ENCODE data around the gene PCDHA12.
A peak's percentile ranks its signal among the peaks of the same experiment; 100 is the strongest.
"Not testable (repeated sequence)": the region's sequence is repeated elsewhere in the genome, so short reads cannot be mapped to it uniquely, and the experiment has no call there.

PCDHA12 gene

DNA sequence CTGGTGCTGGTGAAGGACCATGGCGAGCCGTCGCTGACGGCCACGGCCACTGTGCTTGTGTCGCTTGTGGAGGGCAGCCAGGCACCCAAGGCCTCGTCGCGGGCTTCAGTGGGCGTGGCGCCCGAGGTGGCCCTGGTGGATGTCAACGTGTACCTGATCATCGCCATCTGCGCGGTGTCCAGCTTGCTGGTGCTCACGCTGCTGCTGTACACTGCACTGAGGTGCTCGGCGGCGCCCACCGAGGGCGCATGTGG lies 17.2 kb upstream of the PCDHA12 start:
- no peak for DNase-seq (ENCODE audit: low read depth in 4 of 4, low spot score in 1 of 4)

DNA sequence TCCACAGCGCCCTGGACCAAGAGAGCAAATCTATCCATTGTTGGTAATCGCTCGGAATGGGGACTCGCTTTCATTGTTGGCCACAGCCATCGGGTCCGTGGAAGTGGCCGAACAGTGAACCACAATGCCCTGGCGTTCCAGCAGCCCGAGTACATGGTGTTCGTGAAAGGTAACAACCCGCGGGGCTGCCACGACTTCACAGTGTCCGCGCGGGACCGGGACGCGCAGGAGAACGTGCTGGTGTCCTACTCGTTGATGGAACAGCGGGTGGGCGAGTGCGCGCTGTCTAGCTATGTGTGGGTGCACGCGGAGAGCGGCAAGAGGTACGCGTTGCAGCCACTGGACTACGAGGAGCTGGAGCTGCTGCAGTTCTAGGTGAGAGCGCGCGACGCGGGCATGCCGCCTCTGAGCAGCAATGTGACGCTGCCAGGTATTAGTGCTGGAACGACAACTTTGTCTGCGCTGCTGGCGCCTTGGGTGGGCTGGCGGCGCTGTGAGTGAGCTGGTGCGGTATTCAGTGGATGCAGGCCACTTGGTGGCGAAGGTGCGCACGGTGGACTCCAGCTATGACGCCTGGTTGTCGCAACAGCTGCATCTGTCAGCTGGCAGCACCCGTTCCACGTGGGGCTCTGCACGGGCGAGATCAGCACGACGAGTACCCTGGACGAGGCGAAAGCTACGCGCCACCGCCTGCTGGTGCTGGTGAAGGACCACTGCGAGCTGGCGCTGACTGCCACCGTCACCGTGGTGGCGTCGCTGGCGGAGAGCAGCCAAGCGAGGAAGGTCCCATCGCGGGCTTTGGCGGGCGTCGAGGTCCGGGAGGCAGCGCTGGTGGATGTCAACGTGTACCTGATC lies 12.4 kb upstream of the PCDHA12 start:
- DNase-seq (ENCODE audit: low read depth in 4 of 4, low spot score in 1 of 4) = no peak

DNA sequence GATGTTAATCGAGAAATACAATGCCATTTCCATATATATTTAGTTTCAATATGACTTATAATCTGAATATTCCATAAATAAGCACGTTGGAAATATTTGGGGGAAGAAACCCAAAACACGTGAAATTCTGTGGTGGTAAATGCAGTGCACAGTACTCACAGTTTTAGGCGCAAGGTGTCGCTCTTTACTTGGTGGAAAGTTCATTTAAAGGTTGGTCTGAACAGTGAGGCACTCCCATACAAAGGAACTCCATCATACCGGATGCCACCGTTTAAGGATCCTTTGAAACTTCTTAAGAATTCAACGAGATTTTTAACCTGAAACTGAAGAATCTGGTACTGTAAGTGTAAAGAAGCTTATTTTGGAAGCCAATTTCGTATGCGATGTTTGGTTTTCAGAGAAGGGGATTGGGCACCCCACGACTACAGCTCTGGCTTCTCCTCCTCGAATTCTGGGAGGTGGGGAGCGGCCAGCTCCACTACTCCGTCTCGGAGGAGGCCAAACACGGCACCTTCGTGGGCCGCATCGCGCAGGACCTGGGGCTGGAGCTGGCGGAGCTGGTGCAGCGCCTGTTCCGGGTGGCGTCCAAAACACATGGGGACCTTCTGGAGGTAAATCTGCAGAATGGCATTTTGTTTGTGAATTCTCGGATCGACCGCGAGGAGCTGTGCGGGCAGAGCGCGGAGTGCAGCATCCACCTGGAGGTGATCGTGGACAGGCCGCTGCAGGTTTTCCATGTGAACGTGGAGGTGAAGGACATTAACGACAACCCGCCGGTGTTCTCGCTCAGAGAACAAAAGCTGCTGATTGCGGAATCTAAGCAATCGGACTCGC lies 6.2 kb upstream of the PCDHA12 start, which contains the start of gene PCDHA11:
PCDHA11 (plus strand) TSS at position 237 of the 834 bp plus-strand sequence; CDS start at position 384, 147 bp downstream.
- DNase-seq (ENCODE audit: low read depth in 4 of 4, low spot score in 1 of 4) = no peak

DNA sequence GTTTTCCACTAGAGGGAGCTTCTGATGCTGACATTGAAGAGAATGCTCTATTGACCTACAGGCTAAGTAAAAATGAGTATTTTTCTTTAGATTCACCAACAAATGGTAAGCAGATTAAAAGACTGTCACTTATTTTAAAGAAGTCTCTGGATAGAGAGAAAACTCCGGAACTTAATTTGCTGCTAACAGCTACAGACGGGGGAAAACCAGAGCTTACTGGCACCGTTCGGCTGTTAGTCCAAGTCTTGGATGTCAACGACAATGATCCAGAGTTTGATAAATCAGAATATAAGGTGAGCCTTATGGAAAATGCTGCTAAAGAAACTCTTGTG lies 5.6 kb upstream of the PCDHA12 start:
- no peak for DNase-seq (ENCODE audit: low read depth in 4 of 4, low spot score in 1 of 4)

DNA sequence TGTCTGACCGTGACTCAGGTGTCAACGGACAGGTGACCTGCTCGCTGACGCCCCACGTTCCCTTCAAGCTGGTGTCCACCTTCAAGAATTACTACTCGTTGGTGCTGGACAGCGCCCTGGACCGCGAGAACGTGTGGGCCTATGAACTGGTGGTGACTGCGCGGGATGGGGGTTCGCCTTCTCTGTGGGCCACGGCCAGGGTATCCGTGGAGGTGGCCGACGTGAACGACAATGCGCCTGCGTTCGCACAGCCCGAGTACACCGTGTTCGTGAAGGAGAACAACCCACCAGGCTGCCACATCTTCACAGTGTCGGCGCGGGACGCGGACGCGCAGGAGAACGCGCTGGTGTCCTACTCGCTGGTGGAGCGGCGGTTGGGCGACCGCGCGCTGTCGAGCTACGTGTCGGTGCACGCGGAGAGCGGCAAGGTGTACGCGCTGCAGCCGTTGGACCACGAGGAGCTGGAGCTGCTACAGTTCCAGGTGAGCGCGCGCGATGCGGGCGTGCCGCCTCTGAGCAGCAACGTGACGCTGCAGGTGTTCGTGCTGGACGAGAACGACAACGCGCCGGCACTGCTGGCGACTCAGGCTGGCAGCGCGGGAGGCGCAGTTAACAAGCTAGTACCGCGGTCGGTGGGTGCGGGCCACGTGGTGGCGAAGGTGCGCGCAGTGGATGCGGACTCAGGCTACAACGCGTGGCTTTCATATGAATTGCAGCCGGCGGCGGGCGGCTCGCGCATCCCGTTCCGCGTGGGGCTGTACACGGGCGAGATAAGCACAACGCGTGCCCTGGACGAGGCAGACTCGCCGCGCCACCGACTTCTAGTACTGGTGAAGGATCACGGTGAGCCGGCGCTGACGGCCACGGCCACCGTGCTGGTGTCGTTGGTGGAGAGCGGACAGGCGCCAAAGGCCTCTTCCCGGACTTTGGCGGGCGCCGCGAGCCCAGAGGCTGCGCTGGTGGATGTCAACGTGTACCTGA lies 4.6 kb upstream of the PCDHA12 start:
- DNase-seq (ENCODE audit: low read depth in 4 of 4, low spot score in 1 of 4) = no peak

DNA sequence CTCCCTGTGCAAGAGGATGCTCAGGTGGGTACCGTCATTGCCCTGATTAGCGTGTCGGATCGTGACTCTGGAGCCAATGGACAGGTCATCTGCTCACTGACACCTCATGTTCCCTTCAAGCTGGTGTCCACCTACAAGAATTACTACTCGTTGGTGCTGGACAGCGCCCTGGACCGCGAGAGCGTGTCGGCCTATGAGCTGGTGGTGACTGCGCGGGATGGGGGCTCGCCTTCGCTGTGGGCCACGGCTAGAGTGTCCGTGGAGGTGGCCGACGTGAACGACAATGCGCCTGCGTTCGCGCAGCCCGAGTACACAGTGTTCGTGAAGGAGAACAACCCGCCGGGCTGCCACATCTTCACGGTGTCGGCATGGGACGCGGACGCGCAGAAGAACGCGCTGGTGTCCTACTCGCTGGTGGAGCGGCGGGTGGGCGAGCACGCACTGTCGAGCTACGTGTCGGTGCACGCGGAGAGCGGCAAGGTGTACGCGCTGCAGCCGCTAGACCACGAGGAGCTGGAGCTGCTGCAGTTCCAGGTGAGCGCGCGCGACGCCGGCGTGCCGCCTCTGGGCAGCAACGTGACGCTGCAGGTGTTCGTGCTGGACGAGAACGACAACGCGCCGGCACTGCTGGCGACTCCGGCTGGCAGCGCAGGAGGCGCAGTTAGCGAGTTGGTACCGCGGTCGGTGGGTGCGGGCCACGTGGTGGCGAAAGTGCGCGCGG lies 1.6 kb downstream of the PCDHA12 start:
- DNase-seq (ENCODE audit: low read depth in 4 of 4, low spot score in 1 of 4) = not testable (repeated sequence)

DNA sequence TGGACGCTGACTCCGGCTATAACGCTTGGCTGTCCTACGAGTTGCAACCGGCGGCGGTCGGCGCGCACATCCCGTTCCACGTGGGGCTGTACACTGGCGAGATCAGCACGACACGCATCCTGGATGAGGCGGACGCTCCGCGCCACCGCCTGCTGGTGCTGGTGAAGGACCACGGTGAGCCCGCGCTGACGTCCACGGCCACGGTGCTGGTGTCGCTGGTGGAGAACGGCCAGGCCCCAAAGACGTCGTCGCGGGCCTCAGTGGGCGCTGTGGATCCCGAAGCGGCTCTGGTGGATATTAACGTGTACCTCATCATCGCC lies 2.1 kb downstream of the PCDHA12 start:
- no peak for DNase-seq (ENCODE audit: low read depth in 4 of 4, low spot score in 1 of 4)

DNA sequence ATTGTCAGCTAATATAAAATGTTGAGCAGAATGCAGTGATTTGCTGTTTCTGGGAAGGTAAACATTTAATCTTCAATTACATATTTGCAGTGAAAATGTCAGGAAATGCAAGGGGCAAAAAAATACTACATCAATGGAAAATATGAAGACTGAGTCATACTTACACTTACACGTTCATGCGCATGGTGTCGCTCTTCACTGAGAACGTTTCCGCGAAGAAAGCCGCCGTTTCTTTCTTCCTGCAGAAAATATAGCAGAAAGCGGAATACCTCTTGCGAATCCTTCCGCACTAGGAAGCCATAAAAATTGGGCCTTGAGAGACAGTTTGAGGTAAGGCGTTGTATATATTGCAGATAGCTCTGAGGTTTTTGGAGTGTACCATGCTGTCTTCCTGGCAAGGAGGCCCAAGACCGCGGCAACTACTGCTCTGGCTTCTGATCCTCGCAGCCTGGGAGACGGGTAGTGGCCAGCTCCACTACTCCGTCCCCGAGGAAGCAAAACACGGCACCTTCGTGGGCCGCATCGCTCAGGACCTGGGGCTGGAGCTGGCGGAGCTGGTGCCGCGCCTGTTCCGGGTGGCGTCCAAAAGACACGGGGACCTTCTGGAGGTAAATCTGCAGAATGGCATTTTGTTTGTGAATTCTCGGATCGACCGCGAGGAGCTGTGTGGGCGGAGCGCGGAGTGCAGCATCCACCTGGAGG lies 6.9 kb downstream of the PCDHA12 start, which contains the start of gene PCDHA13:
PCDHA13 (plus strand) TSS at position 236 of the 702 bp plus-strand sequence; CDS start at position 381, 145 bp downstream.
- DNase-seq (ENCODE audit: low read depth in 4 of 4, low spot score in 1 of 4) = no peak

DNA sequence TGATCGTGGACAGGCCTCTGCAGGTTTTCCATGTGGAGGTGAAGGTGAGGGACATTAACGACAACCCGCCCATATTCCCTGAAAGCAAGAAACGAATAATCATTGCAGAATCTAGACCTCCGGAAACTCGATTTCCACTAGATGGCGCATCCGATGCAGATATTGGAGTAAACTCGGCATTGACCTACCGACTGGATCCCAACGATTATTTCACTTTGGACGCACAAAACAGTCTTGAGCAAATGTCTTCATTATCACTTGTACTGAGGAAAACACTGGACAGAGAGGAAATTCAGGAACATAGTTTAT lies 7.4 kb downstream of the PCDHA12 start:
- DNase-seq (ENCODE audit: low read depth in 4 of 4, low spot score in 1 of 4) = no peak

DNA sequence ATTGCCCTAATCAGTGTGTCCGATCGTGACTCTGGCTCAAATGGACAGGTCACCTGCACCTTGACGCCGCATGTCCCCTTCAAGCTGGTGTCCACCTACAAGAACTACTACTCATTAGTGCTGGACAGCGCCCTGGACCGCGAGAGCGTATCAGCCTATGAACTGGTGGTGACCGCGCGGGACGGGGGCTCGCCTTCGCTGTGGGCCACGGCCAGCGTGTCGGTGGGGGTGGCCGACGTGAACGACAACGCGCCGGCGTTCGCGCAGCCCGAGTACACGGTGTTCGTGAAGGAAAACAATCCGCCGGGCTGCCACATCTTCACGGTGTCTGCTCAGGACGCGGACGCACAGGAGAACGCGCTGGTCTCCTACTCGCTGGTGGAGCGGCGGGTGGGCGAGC lies 8.3 kb downstream of the PCDHA12 start:
- DNase-seq (ENCODE audit: low read depth in 4 of 4, low spot score in 1 of 4) = no peak

DNA sequence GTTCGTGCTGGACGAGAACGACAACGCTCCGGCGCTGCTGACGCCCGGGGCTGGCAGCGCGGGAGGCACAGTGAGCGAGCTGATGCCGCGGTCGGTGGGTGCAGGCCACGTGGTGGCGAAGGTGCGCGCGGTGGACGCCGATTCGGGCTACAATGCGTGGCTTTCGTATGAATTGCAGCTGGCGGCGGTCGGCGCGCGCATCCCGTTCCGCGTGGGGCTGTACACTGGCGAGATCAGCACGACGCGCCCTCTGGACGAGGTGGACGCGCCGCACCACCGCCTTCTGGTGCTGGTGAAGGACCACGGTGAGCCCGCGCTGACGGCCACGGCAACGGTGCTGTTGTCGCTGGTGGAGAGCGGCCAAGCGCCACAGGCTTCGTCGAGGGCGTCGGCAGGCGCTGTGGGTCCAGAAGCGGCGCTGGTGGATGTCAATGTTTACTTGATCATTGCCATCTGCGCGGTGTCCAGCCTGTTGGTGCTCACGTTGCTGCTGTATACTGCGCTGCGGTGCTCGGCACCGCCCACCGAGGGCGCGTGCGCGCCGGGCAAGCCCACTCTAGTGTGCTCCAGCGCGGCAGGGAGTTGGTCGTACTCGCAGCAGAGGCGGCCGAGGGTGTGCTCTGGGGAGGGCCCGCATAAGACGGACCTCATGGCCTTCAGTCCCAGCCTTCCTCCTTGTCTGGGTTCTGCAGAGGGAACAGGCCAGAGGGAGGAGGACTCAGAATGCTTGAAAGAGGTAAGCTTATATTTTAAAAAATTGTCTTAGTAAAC lies 9.0 kb downstream of the PCDHA12 start:
- no peak for DNase-seq (ENCODE audit: low read depth in 4 of 4, low spot score in 1 of 4)

DNA sequence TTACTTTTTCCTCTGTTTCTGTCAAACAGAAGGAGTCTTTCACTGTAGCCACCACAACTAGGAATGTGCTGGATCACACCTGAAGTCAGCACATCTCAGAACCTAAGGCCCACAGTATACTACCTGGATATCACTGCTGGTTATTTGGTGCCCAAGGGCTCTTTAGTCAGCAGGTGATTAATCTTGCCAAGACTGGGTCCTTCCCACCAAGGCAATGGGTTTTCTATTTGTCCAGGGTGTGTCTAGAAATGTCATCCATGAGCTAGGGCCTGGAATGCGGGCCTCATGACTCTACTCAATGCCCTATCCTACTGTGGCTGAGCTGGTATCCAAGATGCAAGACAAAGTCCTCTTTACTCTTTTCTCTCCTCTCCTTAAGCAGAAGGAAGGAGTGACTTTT lies 41.2 kb downstream of the PCDHA12 start:
- DNase-seq (ENCODE audit: low read depth in 4 of 4, low spot score in 1 of 4) = no peak

DNA sequence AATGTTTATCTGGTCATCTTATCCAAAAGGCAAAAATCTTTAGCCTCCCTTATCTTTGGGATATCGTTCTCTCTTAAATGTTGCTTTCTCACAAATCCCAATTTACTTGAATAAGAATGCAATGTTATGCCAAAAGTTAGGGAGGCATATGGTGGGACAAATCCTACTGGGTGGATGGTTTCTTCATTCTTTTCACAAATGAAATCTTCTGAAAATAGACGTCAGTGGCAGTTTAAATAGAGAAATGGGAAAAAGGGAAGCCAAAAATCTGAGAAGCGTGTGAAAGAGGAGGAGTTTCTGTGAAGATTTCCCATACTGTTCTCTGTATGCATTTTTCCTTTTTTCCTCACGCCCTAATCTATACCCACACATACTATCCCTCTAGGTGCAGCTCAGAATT lies 48.5 kb downstream of the PCDHA12 start:
- DNase-seq (ENCODE audit: low read depth in 4 of 4, low spot score in 1 of 4) = no peak

DNA sequence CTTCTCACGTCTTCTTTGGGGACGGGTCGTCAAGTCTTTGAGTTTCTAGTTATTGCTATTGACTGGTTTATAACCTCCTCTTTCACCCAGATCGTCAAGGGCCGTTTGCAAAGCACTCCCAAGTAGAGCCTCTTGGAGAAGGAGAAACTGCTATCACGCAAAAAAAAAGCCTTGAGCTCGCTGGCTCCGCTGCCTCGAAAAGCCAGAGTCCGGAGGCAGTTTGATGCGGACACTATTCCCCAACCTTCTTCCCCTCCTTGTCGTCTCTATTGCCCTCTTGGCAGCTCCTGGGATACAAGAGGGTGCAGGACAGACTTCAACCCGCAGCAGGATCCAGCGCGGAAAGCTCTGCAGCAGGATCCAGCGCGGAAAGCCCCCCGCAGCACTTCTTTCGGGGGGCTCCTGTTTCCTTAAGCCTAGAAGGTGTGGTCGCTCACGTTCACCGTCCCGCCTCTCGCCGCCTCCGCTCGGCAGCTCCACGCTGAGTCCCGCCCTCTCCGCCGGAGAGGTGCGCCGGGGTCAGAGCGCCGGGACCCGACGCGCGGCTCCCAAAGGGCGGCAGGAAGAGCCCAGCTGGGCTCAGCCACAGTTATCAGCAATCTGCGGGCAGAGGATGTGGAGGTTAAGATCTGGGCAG lies 50.8 kb downstream of the PCDHA12 start, which contains the start of gene PCDHAC1:
PCDHAC1 (plus strand) TSS at position 494 of the 637 bp plus-strand sequence. CDS start 594 bp downstream, outside the sequence.
- DNase-seq (ENCODE audit: low read depth in 4 of 4, low spot score in 1 of 4) = no peak

DNA sequence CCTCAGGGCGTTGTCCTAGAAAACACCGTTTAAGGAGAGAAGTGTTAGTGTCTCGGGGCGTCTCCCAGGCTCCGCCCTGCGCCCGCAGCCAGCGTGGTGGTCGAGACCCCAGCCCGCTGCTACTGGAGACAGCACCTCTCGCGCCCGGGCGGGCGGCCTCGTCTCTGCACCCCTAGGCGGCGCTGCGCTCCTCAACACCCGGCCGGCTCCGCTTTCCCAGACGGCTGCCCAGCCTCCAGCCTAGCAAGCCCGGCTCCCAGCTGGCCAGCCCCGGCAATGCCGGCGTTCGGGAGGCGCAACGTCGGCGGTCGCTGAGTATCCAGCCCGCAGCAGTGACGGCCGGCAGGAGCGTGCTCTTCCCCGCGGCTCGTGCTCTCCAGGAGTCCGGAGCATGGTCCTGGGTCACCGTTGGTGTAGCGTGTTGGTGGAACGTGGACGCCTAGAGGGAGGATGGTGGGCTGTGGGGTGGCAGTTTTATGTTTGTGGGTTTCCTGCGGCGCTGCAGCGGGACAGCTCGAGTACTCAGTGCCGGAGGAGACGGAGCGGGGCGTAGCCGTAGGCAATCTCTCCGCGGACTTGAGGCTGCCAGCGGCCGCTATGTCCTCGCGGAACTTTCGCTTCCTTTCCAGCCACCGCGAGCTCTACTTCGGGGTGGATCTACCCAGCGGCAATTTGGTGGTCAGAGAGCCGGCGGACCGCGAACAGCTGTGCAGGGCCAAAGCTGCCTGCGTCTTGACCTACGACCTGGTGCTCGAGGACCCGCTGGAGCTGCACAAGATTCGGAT lies 51.5 kb downstream of the PCDHA12 start:
- peak in 3 of 4 experiments; percentile 1 to 30 (median 5) for DNase-seq (ENCODE audit: low read depth in 4 of 4, low spot score in 1 of 4)

DNA sequence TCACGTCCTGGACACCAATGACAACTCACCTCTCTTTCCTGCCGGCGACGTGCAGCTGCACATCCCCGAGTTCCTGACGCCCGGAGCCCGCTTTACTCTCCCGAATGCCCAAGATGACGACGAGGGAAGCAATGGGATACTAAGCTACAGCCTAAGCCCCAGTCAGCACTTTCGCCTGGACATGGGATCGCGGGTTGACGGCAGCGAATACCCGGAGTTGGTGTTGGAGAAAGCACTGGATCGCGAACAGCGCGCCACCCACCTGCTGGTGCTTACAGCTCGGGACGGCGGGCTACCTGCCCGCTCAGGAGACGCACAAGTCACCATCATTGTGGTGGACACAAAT lies 52.1 kb downstream of the PCDHA12 start:
- DNase-seq (ENCODE audit: low read depth in 4 of 4, low spot score in 1 of 4) = no peak

Data from stimulated activated CD4-positive, alpha-beta T cell treated with anti-CD3 and anti-CD28 coated beads, Interleukin-1b, Interleukin-23, amount 100 ng/mL, for 24 hours (primary cell).